ENCODE measurements around the gene C1QA. TPM values are rescaled to one million over a fixed set of nuclear protein-coding genes. Genes with fewer than 3 reads are reported as not detected.

C1QA gene
- total and polyA plus RNA-seq, 10 of the 15 experiments (the other 5 are each of a cell fraction or from before 2014, with no cell fraction given), result 0.59 TPM; not detected in 9

DNA sequence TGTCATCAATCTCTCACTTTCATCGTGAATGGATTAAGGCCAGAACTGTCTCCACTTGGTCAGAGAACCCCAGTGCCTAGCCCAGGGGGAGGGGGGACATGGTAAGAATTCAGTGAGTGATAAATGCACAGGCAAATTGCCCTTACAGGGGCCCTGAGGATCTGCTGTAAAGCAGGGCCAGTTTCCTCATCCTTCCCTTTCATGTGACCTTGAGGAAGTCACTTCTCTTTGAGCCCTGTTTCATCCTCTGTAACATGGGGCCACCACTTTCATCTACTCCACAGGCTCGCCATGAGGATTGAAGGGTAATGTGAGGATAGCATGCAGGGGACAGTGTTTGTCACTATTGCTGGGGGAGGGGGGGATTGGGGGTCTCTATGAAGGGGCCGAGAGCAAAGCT lies 28.1 kb upstream of the C1QA start (continued):
- TF ChIP-seq, protein P1, sequence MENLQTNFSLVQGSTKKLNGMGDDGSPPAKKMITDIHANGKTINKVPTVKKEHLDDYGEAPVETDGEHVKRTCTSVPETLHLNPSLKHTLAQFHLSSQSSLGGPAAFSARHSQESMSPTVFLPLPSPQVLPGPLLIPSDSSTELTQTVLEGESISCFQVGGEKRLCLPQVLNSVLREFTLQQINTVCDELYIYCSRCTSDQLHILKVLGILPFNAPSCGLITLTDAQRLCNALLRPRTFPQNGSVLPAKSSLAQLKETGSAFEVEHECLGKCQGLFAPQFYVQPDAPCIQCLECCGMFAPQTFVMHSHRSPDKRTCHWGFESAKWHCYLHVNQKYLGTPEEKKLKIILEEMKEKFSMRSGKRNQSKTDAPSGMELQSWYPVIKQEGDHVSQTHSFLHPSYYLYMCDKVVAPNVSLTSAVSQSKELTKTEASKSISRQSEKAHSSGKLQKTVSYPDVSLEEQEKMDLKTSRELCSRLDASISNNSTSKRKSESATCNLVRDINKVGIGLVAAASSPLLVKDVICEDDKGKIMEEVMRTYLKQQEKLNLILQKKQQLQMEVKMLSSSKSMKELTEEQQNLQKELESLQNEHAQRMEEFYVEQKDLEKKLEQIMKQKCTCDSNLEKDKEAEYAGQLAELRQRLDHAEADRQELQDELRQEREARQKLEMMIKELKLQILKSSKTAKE (IDR thresholded peaks at IDR 0.05; ENCODE audit: low read depth, poor library complexity, severe bottlenecking), result no peak

DNA sequence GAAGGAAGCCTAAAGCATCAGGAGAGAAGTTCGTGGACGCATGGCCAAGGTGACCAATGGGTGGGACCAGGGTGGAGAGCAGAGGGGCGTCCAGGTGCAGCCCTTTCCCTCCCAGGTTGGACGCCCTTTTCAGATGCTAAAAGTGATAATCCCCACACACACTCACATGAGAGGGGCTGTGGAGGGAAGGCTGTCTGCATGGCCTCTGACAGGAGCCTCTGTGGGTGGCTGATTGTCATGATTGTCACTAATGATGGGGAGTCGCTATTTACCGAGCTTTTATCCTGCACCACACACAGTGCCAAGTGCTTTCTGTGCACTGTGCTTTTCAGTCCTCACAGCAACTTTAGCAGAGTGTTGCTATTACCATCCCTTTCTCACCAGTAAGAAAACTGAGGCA lies 27.1 kb upstream of the C1QA start:
- no peaks in the 10 kb centered on the region for H3K4me1 ChIP-seq (ENCODE audit: control insufficient read depth, insufficient read depth, low read length)
- no peaks in the 10 kb centered on the region for H3K9me3 ChIP-seq (replicated peaks; ENCODE audit: control insufficient read depth, insufficient read depth, low read length)
- H3K27me3 ChIP-seq (replicated peaks in 1 of 2; ENCODE audit: control insufficient read depth in 2 of 2, insufficient read depth in 2 of 2, low read length in 1 of 2), result no peaks in the 10 kb centered on the region; a peak in 2 of 4 replicates
- H3K27ac ChIP-seq (ENCODE audit: control insufficient read depth, insufficient read depth), result no peak overlapping the region
- POLR2A ChIA-PET, result no interaction called here
- RAD21 ChIA-PET (ENCODE audit: unreplicated experiment), result no interaction called here
- CTCF ChIA-PET, result no interaction called here
- H3K9ac ChIP-seq (ENCODE audit: control insufficient read depth, insufficient read depth, low read length), result no peak overlapping the region
- SMC1A ChIA-PET (ENCODE audit: uncharacterized antibody, unreplicated experiment), result no interaction called here
- intact Hi-C loops (cut with micrococcal nuclease; ENCODE audit: unreplicated experiment) (no loop called here), in situ Hi-C loops (cut with MboI) (no loop called here)
- no peaks in the 10 kb centered on the region for H4K20me1 ChIP-seq (ENCODE audit: control insufficient read depth, insufficient read depth)
- H3K79me2 ChIP-seq (ENCODE audit: control insufficient read depth, insufficient read depth, low read length), result no peaks in the 10 kb centered on the region
- ATAC-seq (no peak), FAIRE-seq (no peak), DNase-seq (ENCODE audit: low read depth, low spot score) (no peak)
- no peak overlapping the region for H3K4me2 ChIP-seq (ENCODE audit: control insufficient read depth, insufficient read depth)
- no peak overlapping the region for H2AFZ ChIP-seq (ENCODE audit: control insufficient read depth, low read depth, low read length)
- WGBS (ENCODE audit: insufficient coverage, insufficient replicate concordance, low lambda C conversion rate, missing lambda C conversion rate), result 24% methylated on average over 6 of the region's 6 CpGs
- no peaks in the 10 kb centered on the region for H3K36me3 ChIP-seq (ENCODE audit: control insufficient read depth in 2 of 2, insufficient read depth in 2 of 2, low read length in 1 of 2)
- BruUV-seq (replicated peaks), result no TSS peak
- no peak overlapping the region for H3K4me3 ChIP-seq
- TF ChIP-seq GATAD2B (conservative IDR thresholded peaks at IDR 0.05; ENCODE audit: low read depth) (no peak), CBX5 (IDR thresholded peaks at IDR 0.05; ENCODE audit: low read depth) (no peak), DPF2 (IDR thresholded peaks at IDR 0.05) (no peak), ZNF622 (IDR thresholded peaks at IDR 0.05) (no peak), HDAC2 (IDR thresholded peaks at IDR 0.05) (no peak), TCF7 (IDR thresholded peaks at IDR 0.05; ENCODE audit: borderline replicate concordance) (no peak), STAT1 (conservative IDR thresholded peaks at IDR 0.05) (no peak), CEBPB (IDR thresholded peaks at IDR 0.05; ENCODE audit: borderline replicate concordance in 1 of 2, low read depth in 2 of 2, low read length in 2 of 2) (no peak), ZZZ3 (IDR thresholded peaks at IDR 0.05; ENCODE audit: control insufficient read depth, insufficient read length, low read depth) (no peak), KDM1A (IDR thresholded peaks at IDR 0.05; ENCODE audit: borderline replicate concordance) (no peak), MYC (IDR thresholded peaks at IDR 0.05; ENCODE audit: insufficient read depth, insufficient read length, insufficient replicate concordance, low read length, severe bottlenecking) (no peak), BACH1 (IDR thresholded peaks at IDR 0.05; ENCODE audit: borderline replicate concordance) (no peak)
- TF ChIP-seq, protein P2, sequence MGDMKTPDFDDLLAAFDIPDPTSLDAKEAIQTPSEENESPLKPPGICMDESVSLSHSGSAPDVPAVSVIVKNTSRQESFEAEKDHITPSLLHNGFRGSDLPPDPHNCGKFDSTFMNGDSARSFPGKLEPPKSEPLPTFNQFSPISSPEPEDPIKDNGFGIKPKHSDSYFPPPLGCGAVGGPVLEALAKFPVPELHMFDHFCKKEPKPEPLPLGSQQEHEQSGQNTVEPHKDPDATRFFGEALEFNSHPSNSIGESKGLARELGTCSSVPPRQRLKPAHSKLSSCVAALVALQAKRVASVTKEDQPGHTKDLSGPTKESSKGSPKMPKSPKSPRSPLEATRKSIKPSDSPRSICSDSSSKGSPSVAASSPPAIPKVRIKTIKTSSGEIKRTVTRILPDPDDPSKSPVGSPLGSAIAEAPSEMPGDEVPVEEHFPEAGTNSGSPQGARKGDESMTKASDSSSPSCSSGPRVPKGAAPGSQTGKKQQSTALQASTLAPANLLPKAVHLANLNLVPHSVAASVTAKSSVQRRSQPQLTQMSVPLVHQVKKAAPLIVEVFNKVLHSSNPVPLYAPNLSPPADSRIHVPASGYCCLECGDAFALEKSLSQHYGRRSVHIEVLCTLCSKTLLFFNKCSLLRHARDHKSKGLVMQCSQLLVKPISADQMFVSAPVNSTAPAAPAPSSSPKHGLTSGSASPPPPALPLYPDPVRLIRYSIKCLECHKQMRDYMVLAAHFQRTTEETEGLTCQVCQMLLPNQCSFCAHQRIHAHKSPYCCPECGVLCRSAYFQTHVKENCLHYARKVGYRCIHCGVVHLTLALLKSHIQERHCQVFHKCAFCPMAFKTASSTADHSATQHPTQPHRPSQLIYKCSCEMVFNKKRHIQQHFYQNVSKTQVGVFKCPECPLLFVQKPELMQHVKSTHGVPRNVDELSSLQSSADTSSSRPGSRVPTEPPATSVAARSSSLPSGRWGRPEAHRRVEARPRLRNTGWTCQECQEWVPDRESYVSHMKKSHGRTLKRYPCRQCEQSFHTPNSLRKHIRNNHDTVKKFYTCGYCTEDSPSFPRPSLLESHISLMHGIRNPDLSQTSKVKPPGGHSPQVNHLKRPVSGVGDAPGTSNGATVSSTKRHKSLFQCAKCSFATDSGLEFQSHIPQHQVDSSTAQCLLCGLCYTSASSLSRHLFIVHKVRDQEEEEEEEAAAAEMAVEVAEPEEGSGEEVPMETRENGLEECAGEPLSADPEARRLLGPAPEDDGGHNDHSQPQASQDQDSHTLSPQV (IDR thresholded peaks at IDR 0.05), result no peak
- TF ChIP-seq, protein P3, sequence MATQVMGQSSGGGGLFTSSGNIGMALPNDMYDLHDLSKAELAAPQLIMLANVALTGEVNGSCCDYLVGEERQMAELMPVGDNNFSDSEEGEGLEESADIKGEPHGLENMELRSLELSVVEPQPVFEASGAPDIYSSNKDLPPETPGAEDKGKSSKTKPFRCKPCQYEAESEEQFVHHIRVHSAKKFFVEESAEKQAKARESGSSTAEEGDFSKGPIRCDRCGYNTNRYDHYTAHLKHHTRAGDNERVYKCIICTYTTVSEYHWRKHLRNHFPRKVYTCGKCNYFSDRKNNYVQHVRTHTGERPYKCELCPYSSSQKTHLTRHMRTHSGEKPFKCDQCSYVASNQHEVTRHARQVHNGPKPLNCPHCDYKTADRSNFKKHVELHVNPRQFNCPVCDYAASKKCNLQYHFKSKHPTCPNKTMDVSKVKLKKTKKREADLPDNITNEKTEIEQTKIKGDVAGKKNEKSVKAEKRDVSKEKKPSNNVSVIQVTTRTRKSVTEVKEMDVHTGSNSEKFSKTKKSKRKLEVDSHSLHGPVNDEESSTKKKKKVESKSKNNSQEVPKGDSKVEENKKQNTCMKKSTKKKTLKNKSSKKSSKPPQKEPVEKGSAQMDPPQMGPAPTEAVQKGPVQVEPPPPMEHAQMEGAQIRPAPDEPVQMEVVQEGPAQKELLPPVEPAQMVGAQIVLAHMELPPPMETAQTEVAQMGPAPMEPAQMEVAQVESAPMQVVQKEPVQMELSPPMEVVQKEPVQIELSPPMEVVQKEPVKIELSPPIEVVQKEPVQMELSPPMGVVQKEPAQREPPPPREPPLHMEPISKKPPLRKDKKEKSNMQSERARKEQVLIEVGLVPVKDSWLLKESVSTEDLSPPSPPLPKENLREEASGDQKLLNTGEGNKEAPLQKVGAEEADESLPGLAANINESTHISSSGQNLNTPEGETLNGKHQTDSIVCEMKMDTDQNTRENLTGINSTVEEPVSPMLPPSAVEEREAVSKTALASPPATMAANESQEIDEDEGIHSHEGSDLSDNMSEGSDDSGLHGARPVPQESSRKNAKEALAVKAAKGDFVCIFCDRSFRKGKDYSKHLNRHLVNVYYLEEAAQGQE (IDR thresholded peaks at IDR 0.05; ENCODE audit: low read depth, low read length), result no peak
